Upper lobe of left lung (tissue), 4 donors: Measurements from ENCODE around the gene FAM83C.
"Not testable (repeated sequence)": the region's sequence is repeated elsewhere in the genome, so short reads cannot be mapped to it uniquely, and the experiment has no call there.

Experiments
- POLR2A ChIP-seq, 4 donors: fragments of 450-650 bp; IDR thresholded peaks; one replicate each; pipeline ENCODE4 v1.5.1; 2016 to 2017; ENCODE audit warnings: antibody characterized with exemption in 4 of 4, mild to moderate bottlenecking in 2 of 4
- POLR2AphosphoS5 ChIP-seq, 2 donors: sonication (generic); formaldehyde crosslinking; IDR thresholded peaks; one replicate each; pipeline ENCODE4 v1.5.1; 2017; ENCODE audit warnings: antibody characterized with exemption in 2 of 2
- TF ChIP-seq, protein P1 (sequence below), 6 experiments: fragments of 450-650 bp in 4 of 6; fragments of 200-600 bp in 2 of 6; sonication (generic) in 2 of 6; IDR thresholded peaks; one replicate each; pipeline ENCODE4 v1.5.1; 2016 to 2019; ENCODE audit warnings: antibody characterized with exemption in 6 of 6

DNA sequence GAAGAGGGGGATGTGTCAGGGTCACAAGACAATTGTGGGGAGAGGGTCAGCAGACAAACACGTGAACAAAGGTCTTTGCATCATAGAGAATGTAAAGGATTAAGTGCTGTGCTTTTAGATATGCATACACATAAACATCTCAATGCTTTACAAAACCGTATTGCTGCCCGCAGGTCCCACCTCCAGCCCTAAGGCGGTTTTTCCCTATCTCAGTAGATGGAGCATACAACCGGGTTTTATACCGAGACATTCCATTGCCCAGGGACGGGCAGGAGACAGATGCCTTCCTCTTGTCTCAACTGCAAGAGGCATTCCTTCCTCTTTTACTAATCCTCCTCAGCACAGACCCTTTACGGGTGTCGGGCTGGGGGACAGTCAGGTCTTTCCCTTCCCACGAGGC lies 29.9 kb downstream of the FAM83C start:
- TF ChIP-seq POLR2AphosphoS5, POLR2A (IDR thresholded peaks at IDR 0.05): not testable (repeated sequence)
- TF ChIP-seq, protein P1, sequence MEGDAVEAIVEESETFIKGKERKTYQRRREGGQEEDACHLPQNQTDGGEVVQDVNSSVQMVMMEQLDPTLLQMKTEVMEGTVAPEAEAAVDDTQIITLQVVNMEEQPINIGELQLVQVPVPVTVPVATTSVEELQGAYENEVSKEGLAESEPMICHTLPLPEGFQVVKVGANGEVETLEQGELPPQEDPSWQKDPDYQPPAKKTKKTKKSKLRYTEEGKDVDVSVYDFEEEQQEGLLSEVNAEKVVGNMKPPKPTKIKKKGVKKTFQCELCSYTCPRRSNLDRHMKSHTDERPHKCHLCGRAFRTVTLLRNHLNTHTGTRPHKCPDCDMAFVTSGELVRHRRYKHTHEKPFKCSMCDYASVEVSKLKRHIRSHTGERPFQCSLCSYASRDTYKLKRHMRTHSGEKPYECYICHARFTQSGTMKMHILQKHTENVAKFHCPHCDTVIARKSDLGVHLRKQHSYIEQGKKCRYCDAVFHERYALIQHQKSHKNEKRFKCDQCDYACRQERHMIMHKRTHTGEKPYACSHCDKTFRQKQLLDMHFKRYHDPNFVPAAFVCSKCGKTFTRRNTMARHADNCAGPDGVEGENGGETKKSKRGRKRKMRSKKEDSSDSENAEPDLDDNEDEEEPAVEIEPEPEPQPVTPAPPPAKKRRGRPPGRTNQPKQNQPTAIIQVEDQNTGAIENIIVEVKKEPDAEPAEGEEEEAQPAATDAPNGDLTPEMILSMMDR (IDR thresholded peaks at IDR 0.05): not testable (repeated sequence)
